Left cardiac atrium (tissue), 4 donors: ENCODE results near the gene EIF3K. TPM values are rescaled to one million over a fixed set of nuclear protein-coding genes. Genes with fewer than 3 reads are reported as not detected.
"Not testable (repeated sequence)": the region's sequence is repeated elsewhere in the genome, so short reads cannot be mapped to it uniquely, and the experiment has no call there.

ENCODE experiments used
- ATAC-seq, 2 donors: fragments of 200-7000 bp; cut with Tn5 transposase; one replicate each; pipeline ENCODE4 v1.9.1; 2020; ENCODE audit warnings: mild to moderate bottlenecking in 2 of 2, moderate library complexity in 2 of 2
- DNase-seq: peaks from one replicate; pipeline ENCODE4 v3.0.0-alpha.2; 2020
- intact Hi-C, 2 donors: fragments of 100-400 bp; cut with DNase I; formaldehyde crosslinking; loops; one replicate each; pipeline versions ENCODE4 v1.14.1 to v1.15.1; 2022 to 2023
- total RNA-seq, 2 donors: library from RNA; stranded (reverse); fragmentation: NEBNext Ultra II Directional; extraction: Animal tissue kit (Norgen Biotek cat#: 25700); gene quantifications; one replicate each; pipeline ENCODE4 v1.2.1, GENCODE V29; 2021
- donor health status: DM: no; HTN: yes; CAD: no.
- donor health status: DM: no; HTN: yes; CAD: no; lungs with severe emphysema.
- donor health status: DM: yes; HTN: yes; CAD: no.
- donor health status: Dilated cardiomyopathy.

Gene EIF3K
- total RNA-seq, 2 donors from 2014 or later: 515 to 563 TPM

DNA sequence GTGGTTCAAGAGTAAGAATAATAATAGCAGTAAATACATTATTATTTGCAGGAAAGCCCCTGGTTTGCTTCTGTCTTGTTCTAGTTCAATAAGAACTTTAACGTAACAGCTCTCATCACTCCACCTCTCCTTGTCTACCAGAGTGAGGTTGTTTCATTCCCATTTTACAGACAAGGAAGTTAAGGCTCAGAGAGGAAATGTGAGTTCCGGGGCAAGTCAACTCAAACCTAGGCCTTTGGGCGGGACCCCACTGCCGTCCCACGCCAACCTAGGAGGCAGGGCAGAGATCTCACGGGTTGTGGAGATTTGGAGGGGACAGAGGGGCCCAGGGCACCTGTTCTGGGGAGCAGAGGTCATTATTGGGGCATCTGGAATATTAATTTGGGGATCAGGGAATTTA, 2.7 kb upstream of the EIF3K start:
- DNase-seq: no peak
- intact Hi-C loops: loop anchor here (10.0 kb wide), 2 partner anchors 211 to 309 kb away; partner anchors contain the start of gene FAM98C (in 2 of the 2)
- no peak for ATAC-seq

DNA sequence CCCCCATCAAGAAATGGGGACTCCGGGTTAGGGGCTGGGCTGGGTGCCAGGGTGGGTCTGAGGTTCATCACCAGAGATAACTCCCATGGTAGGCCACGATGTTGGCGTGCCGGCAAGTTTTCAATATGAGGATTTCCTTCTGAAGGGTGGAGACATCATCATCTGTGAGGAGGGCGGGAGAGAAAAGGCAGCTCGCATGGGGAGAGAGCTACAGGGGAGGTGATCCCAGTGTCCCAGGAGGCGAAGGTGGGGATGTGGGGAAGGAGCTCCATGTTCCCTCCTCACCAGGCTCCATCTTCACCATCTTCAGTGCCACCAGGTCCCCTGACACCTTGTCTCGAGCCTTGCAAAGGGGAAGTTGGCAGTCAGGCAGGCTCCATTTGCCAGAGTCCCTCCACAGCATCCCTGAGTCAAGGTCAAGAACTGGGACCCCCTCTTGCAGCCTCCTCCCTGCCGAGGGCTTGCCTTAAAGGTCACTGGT, 1.7 kb upstream of the EIF3K start:
- no peak for DNase-seq
- intact Hi-C loops: loop anchor here (10.0 kb wide), 2 partner anchors 213 to 307 kb away; partner anchors contain the start of gene FAM98C (in 2 of the 2)
- no peak for ATAC-seq

GRCh38 chr19:38617764-38618589, 1.0 kb upstream of the EIF3K start, which contains the start of gene MAP4K1:
TSS of gene MAP4K1 (minus strand) at chr19:38617953. CDS start at chr19:38617895, 58 bp downstream.
- peak in 1 of 2 donors; percentile 26 for ATAC-seq
- intact Hi-C loops: loop anchor here (10.0 kb wide), 2 partner anchors 213 to 307 kb away; partner anchors contain the start of gene FAM98C (in 2 of the 2)
- peak; percentile 46 for DNase-seq

- DNase-seq (no peak), ATAC-seq (peak in 1 of 2 donors; percentile 19)
- intact Hi-C loops: loop anchor here (10.0 kb wide), 2 partner anchors 215 to 305 kb away; partner anchors contain the start of gene FAM98C (in 2 of the 2)
These were observed 580 bp downstream of the EIF3K start for GRCh38 chr19:38619361-38620174.

DNA sequence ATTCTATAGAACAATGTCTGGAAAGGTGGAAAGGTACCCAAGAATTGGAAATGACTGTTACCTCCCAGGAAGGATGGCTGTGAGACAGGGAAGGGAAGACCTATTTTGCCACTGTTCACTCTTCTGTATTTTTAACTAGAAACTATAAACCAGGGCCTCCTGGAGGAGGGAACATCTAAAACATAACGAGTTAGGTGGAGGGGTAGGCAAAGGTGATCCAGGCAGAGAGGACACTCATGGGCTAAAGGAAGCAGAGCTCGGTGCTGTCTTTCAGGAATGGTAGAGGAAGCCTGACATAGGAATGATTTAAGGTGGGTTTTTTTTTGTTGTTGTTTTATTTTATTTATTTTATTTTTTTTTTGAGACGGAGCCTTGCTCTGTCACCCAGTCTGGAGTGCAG, 5.8 kb downstream of the EIF3K start:
- DNase-seq (no peak), ATAC-seq (no peak)
- intact Hi-C loops: loop anchor here in 1 of 2 donors (5.0 kb wide), 1 partner anchor 78 kb away; no protein-coding TSS in a partner anchor

DNA sequence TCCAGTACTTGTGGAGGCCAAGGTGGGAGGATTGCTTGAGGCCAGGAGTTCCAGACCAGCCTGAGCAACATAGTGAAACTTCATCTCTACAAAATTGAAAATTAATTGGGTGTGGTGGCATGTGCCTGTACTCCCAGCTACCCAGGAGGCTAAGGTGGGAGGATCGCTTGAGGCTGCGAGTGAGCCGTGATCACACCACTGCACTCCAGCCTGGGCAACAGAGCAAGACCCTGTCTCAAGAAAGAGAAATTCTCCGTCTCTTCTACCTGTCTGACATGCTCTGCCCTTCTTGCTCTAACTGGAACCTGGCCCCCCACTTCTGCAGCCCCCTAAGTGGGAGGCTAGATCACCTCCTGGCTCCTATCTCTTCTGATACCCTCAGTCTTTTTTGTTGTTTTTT, 7.4 kb downstream of the EIF3K start:
- DNase-seq (no peak), ATAC-seq (no peak)
- intact Hi-C loops: loop anchor here in 1 of 2 donors (5.0 kb wide), 1 partner anchor 79 kb away; no protein-coding TSS in a partner anchor

GRCh38 chr19:38629568-38629967, 10.6 kb downstream of the EIF3K start:
- ATAC-seq (no peak), DNase-seq (no peak)
- intact Hi-C loops: loop anchor here in 1 of 2 donors (5.0 kb wide), 1 partner anchor 82 kb away; no protein-coding TSS in a partner anchor

GRCh38 chr19:38631301-38631700, 12.3 kb downstream of the EIF3K start:
- ATAC-seq, intact Hi-C loops: not testable (repeated sequence)

DNA sequence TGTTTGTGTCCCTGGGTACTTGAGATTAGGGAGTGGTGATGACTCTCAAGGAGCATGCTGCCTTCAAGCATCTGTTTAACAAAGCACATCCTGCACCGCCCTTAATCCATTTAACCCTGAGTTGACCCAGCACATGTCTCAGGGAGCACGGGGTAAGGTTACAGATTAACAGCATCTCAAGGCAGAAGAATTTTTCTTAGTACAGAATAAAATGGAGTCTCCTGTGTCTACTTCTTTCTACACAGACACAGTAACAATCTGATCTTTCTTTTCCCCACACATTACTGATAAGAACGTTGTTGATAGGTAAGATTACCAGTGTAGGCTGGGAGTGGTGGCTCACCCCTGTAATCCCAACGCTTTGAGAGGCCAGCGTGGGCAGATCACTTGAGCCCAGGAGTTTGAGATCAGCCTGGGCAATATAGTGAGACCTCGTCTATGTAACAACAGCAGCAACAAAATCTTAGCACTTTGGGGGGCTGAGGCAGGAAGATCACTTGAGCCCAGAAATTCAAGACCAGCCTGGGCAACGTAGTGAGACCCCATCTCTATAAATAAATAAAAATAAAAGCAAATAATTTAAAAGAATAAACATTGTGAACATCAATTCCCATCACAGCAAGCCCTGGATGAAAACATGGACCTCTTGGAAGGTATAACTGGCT, 13.0 kb downstream of the EIF3K start:
- ATAC-seq, intact Hi-C loops, DNase-seq: not testable (repeated sequence)

More at GRCh38 chr19:38631301-38631700, 12.3 kb downstream of the EIF3K start:
- DNase-seq: not testable (repeated sequence)

DNA sequence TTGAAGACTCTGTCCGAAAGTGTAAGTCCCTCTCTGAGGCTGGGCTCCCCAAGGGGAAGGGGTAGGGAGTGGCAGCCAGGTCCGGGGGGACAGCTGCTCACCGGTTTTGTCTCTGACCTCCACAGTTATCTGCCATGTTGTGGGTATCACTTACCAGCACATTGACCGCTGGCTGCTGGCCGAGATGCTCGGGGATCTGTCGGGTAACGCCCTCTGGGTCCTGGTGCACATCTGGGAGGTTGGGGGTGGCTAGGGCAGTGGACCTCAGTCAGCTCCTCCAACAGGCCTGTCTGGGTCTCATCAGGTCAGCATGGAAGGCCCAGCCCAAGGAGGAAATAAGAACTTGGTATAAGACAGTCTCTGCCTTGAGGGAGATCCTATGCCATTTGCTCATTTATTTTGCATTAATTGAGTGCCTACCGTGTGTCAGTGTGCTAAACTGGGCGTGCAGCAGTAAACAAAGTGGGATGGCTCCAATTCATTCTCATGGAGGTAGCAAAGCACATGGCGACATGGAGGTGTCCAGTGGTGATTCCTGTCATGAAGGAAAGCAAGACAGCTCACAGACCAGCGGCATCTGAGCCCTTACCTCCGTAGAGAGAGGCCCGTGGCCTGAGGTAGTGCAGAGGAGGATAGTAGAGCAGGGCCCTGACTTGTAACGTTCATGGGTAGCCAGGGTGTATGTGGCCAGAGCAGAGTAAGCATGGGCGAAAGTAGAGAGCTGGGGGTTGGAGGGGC, 13.7 kb downstream of the EIF3K start:
- intact Hi-C loops: no loop called here
- no peak for ATAC-seq
- DNase-seq: no peak

GRCh38 chr19:38634757-38635482, 15.9 kb downstream of the EIF3K start:
- ATAC-seq: peak; percentile 43 to 67
- intact Hi-C loops: no loop called here
- DNase-seq: peak; percentile 73

DNA sequence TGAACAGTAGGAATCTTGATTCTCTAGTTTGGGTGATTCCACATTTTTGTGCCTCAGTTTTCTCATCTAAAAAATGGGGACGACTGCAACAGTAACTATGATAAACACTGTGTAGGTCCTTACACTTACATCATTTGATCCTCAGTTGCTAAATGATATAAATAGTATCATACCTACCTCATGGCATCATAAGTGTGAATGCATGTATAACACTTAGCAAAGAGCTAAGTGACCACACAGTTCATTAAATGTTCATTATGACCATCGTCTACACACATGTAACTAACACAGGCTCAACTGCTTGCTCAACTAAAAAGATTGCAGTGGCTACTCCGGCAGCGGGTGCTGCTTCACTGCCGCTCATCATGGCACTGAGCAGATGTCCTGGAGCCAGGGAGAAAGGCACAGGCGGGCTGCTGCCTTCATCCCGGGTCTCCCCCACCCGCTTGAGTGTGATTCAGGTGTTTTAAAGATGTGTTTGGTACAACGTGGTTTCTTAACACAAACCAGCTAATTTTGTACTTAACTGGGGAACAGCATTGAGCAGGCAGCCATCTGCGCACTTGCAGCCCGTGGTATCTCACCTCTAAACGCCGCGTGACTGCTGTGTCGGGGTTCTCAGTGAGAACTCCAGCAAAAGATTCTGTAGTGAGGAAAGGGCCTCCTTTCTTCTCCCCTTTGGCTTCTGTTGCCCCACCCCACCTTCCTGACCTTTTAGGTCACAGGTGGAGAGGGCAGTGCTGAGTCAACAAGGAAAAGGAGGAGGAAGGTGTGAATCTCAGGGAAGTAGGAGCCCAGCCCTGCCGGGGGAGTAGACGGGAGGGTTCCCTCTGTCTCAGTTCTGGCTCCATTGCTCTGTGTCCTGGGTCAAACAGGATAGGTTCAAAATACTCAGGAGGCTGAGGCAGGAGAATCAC, 16.8 kb downstream of the EIF3K start:
- intact Hi-C loops: no loop called here
- no peak for DNase-seq
- no peak for ATAC-seq

GRCh38 chr19:38638461-38638860, 19.5 kb downstream of the EIF3K start:
- DNase-seq (no peak), ATAC-seq (no peak)
- intact Hi-C loops: no loop called here

DNA sequence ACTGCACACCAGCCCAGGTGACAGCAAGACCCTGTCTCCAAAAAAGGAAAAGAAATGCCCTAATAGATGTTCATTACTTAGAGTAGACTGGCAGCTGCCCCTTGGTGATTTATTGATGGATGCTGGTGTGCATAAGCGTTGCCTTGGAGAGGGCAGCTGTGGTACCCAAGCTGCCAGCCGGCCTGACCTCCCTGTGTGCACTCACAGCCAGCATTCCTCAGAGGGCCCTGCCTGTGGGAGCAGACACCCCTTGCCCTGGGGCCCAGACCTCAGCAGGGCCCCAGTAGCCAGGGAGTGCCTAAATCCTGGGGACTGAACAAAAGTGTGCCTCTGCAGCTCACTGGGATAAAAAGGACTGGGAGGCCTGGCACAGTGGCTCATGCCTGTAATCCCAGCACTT, 20.7 kb downstream of the EIF3K start:
- intact Hi-C loops: loop anchor here in 1 of 2 donors (10.0 kb wide), 2 partner anchors 205 to 285 kb away; partner anchors contain the start of gene HNRNPL
- ATAC-seq: no peak
- DNase-seq: no peak

- peak; percentile 3 to 40 for ATAC-seq
- intact Hi-C loops: loop anchor here in 1 of 2 donors (10.0 kb wide), 2 partner anchors 204 to 284 kb away; partner anchors contain the start of gene HNRNPL
- DNase-seq: no peak
These were observed 21.4 kb downstream of the EIF3K start for GRCh38 chr19:38640368-38640767.

DNA sequence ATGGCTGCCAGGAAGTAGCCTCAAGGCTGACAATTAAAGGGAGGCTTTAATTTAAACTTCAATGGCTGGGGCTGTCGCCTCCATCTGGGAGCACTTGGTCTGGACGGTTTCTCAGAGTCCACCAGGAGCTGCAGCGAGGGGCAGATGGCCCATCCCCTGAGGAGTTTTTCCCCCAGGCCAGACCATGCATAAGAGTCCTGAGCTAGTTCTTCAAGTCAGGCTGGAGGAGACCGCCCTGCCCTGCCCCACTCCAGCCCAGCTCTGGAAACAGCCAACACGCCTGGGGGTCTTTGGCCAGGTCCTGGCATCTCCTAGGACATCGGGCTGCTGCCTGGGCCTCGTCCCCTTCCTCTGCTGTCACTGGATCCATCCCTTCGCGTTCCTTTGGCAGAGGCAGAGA, 23.2 kb downstream of the EIF3K start:
- DNase-seq (no peak), ATAC-seq (no peak)
- intact Hi-C loops: loop anchor here in 1 of 2 donors (10.0 kb wide), 2 partner anchors 203 to 283 kb away; partner anchors contain the start of gene HNRNPL
